ENCODE results near the gene NAE1. TPM values are rescaled to one million over a fixed set of nuclear protein-coding genes. Genes with fewer than 3 reads are reported as not detected.

Gene NAE1
- total RNA-seq, 2 experiments from 2014 or later, result 85.0 to 106 TPM

DNA sequence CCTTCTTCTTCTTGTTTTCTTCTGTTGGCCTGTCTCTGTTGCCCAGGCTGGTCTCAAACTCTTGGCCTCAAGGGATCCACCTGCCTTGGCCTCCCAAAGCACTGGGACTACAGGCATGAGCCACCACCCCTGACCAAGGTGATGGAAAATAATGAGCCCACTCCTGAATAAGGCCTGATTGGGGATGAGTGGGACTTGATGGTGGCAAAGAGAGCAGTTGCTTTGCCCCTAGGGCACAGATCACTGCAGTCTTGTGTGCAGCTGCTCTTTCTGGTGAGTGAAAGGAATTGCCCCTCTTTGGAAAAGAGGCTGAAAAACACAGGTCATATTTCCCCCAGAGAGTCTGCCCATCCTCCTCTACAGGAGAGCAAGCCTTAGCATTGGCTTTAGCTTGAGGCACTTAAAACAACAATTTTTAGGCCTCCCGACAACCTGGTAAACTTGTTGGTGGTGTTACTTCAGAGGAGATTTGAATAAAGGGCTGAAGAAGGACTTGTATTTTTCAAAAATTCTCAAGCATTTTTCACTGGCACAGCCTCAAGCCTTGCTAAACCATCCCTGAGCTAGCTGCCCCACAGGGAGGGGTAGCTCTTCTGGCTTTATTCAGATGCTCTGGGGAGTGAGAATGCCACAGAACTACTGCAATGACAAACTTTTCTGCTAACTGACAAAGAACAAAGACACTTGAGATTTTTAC is 43.5 kb upstream of the NAE1 start:
- DNase-seq (ENCODE audit: low spot score), result peak; percentile 15
- no peaks in the 10 kb centered on the region for H4K20me1 ChIP-seq (ENCODE audit: insufficient read depth, low read length)
- no TSS peak for BruUV-seq (replicated peaks)
- no peaks in the 10 kb centered on the region for H3K36me3 ChIP-seq (ENCODE audit: insufficient read depth, low read length)
- no peaks in the 10 kb centered on the region for H3K9me2 ChIP-seq (ENCODE audit: insufficient read depth, low read length)
- TF ChIP-seq EZH2phosphoT487 (IDR thresholded peaks at IDR 0.05; ENCODE audit: borderline replicate concordance, low read depth, low read length), result no peak
- TF ChIP-seq, protein P1, sequence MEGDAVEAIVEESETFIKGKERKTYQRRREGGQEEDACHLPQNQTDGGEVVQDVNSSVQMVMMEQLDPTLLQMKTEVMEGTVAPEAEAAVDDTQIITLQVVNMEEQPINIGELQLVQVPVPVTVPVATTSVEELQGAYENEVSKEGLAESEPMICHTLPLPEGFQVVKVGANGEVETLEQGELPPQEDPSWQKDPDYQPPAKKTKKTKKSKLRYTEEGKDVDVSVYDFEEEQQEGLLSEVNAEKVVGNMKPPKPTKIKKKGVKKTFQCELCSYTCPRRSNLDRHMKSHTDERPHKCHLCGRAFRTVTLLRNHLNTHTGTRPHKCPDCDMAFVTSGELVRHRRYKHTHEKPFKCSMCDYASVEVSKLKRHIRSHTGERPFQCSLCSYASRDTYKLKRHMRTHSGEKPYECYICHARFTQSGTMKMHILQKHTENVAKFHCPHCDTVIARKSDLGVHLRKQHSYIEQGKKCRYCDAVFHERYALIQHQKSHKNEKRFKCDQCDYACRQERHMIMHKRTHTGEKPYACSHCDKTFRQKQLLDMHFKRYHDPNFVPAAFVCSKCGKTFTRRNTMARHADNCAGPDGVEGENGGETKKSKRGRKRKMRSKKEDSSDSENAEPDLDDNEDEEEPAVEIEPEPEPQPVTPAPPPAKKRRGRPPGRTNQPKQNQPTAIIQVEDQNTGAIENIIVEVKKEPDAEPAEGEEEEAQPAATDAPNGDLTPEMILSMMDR (conservative IDR thresholded peaks at IDR 0.05; ENCODE audit: low read length), result no peak
- H3K9me3 ChIP-seq (ENCODE audit: low read length), result peaks cover 6% of the 10 kb centered on the region; the same call in 1 of the 2 replicates
- peak overlapping the region; percentile 58 for H3K27ac ChIP-seq (ENCODE audit: low read depth, low read length, poor library complexity, severe bottlenecking)
- CTCF ChIA-PET (ENCODE audit: unreplicated experiment), result interaction anchor here (0.6 kb wide), 3 partner anchors 122 to 212 kb away, joined by 3 to 5 read pairs (median 4); no protein-coding TSS in a partner anchor
- intact Hi-C loops (cut with micrococcal nuclease; ENCODE audit: unreplicated experiment), result no loop called here
- peaks cover 44% of the 10 kb centered on the region for H3K4me1 ChIP-seq (ENCODE audit: insufficient read depth, low read length, poor library complexity, severe bottlenecking)
- no peak overlapping the region for H3K4me2 ChIP-seq (ENCODE audit: low read length)
- no peak overlapping the region for H3K4me3 ChIP-seq (ENCODE audit: low read depth, low read length, poor library complexity, severe bottlenecking)
- POLR2A ChIA-PET, result interaction anchor here (0.5 to 1.1 kb wide), 3 partner anchors 53 to 180 kb away, joined by 3 to 4 read pairs (median 3); no protein-coding TSS in a partner anchor
- H3K79me2 ChIP-seq (ENCODE audit: insufficient read depth, low read depth, low read length), result no peaks in the 10 kb centered on the region
- H2AFZ ChIP-seq (ENCODE audit: low read length), result peak overlapping the region; percentile 59; the same call in 1 of the 2 replicates

DNA sequence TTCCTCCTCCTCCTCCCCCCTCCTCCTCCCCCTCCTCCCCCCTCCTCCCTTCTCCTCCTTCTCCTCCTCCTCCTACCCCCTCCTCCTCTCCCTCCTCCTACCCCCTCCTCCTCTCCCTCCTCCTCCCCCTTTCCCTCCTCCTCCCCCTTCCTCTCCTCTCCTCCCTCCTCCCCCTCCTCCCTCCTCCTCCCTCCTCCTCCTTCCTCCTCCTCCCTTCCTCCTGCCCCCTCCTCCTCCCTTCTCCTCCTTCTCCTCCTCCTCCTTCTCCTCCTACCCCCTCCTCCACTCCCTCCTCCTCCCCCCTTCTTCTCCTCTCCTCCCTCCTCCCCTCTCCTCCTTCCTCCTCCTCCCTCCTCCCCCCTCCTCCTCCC is 42.9 kb upstream of the NAE1 start:
- CTCF ChIA-PET (ENCODE audit: unreplicated experiment), result interaction anchor here (1.6 kb wide), 1 partner anchor 43 kb away, joined by 6 read pairs; the partner anchor contains the start of gene NAE1
- Histone ChIP-seq H2AFZ (ENCODE audit: low read length) (no peak overlapping the region), H3K9me3 (ENCODE audit: low read length) (peaks cover 6% of the 10 kb centered on the region; the same call in 1 of the 2 replicates), H3K36me3 (ENCODE audit: insufficient read depth, low read length) (no peaks in the 10 kb centered on the region), H3K4me1 (ENCODE audit: insufficient read depth, low read length, poor library complexity, severe bottlenecking) (peaks cover 42% of the 10 kb centered on the region), H3K79me2 (ENCODE audit: insufficient read depth, low read depth, low read length) (no peaks in the 10 kb centered on the region), H3K27ac (ENCODE audit: low read depth, low read length, poor library complexity, severe bottlenecking) (peak overlapping the region; percentile 42), H4K20me1 (ENCODE audit: insufficient read depth, low read length) (no peaks in the 10 kb centered on the region), H3K4me3 (ENCODE audit: low read depth, low read length, poor library complexity, severe bottlenecking) (peak overlapping the region; percentile 37), H3K9me2 (ENCODE audit: insufficient read depth, low read length) (no peaks in the 10 kb centered on the region), H3K4me2 (ENCODE audit: low read length) (no peak overlapping the region; the same call in 1 of the 2 replicates)
- no peak for DNase-seq (ENCODE audit: low spot score)
- intact Hi-C loops (cut with micrococcal nuclease; ENCODE audit: unreplicated experiment), result loop anchor here (2.0 kb wide), 3 partner anchors 43 to 467 kb away; partner anchors contain the start of gene NAE1
- BruUV-seq (replicated peaks), result no TSS peak
- POLR2A ChIA-PET, result interaction anchor here (0.5 to 1.1 kb wide), 2 partner anchors 9 to 136 kb away, joined by 3 to 4 read pairs; no protein-coding TSS in a partner anchor
- TF ChIP-seq, protein P1 (conservative IDR thresholded peaks at IDR 0.05; ENCODE audit: low read length), result no peak
- TF ChIP-seq EZH2phosphoT487 (IDR thresholded peaks at IDR 0.05; ENCODE audit: borderline replicate concordance, low read depth, low read length), result no peak
